ENCODE data around the gene WDR46. TPM values are rescaled to one million over a fixed set of nuclear protein-coding genes. Genes with fewer than 3 reads are reported as not detected.

WDR46 gene
- total and polyA plus RNA-seq, 10 donors, result 30.5 to 101 (median 48.1) TPM

GRCh38 chr6:33314515-33314942 is 25.5 kb upstream of the WDR46 start:
- TF ChIP-seq POLR2A (IDR thresholded peaks at IDR 0.05) (peak in 1 of 3 donors; percentile 42), CTCF (IDR thresholded peaks at IDR 0.05 in 8 of 11, conservative IDR thresholded peaks at IDR 0.05 in 3 of 11) (no peak), POLR2AphosphoS5 (IDR thresholded peaks at IDR 0.05) (peak in 1 of 3 donors; percentile 60)
- H3K27me3 ChIP-seq (replicated peaks in 1 of 7), result no peaks in the 10 kb centered on the region
- peaks cover 58 to 84% (median 77%) of the 10 kb centered on the region in 6 donors for H3K4me1 ChIP-seq
- H3K36me3 ChIP-seq, result peaks cover 2 to 59% (median 31%) of the 10 kb centered on the region in 6 donors
- WGBS, 5 donors, result 1 to 4% (median 3%) methylated on average over 10 of the region's 10 CpGs
- peak overlapping the region; percentile 95 to 100 (median 99) for H3K27ac ChIP-seq
- peak overlapping the region; percentile 62 to 98 (median 80) for H3K4me3 ChIP-seq
- H3K9me3 ChIP-seq, result no peaks in the 10 kb centered on the region
- intact Hi-C loops (cut with DNase I; ENCODE audit: low total_unique reads), result no loop called here
- DNase-seq, result peak; percentile 85

- intact Hi-C loops (cut with DNase I; ENCODE audit: low total_unique reads), result no loop called here
- peak; percentile 89 to 92 (median 91) for TF ChIP-seq POLR2AphosphoS5 (IDR thresholded peaks at IDR 0.05)
- peak in 1 of 3 donors; percentile 55 for TF ChIP-seq POLR2A (IDR thresholded peaks at IDR 0.05)
- no peak for TF ChIP-seq CTCF (IDR thresholded peaks at IDR 0.05 in 8 of 11, conservative IDR thresholded peaks at IDR 0.05 in 3 of 11)
- no peaks in the 10 kb centered on the region for H3K27me3 ChIP-seq (replicated peaks in 1 of 7)
- peak within 1 kb of the TSS; percentile 62 to 98 (median 80) for H3K4me3 ChIP-seq
- 0 to 1% (median 1%) methylated on average over 24 to 47 of the region's 47 CpGs for WGBS, 5 donors
- H3K9me3 ChIP-seq, result no peaks in the 10 kb centered on the region
- H3K27ac ChIP-seq, result peak within 1 kb of the TSS; percentile 95 to 100 (median 99)
- H3K36me3 ChIP-seq, result peaks cover 2 to 59% (median 30%) of the 10 kb centered on the region in 6 donors
- DNase-seq, result peak; percentile 92
- peaks cover 52 to 84% (median 77%) of the 10 kb centered on the region in 6 donors for H3K4me1 ChIP-seq
These were observed 24.9 kb upstream of the WDR46 start, which contains the start of gene TAPBP for GRCh38 chr6:33313709-33314514. Gene TAPBP, minus strand, starts transcription at chr6:33314078. Its CDS starts 37 bp downstream, at chr6:33314041.

- peak; percentile 94 for DNase-seq
- Histone ChIP-seq H3K27ac (peak overlapping the region; percentile 95 to 100 (median 99)), H3K4me3 (peak overlapping the region; percentile 62 to 98 (median 80)), H3K9me3 (no peaks in the 10 kb centered on the region), H3K4me1 (peaks cover 45 to 84% (median 77%) of the 10 kb centered on the region in 6 donors), H3K27me3 (replicated peaks in 1 of 7) (no peaks in the 10 kb centered on the region), H3K36me3 (peaks cover 0 to 60% (median 30%) of the 10 kb centered on the region in 6 donors)
- TF ChIP-seq POLR2AphosphoS5 (IDR thresholded peaks at IDR 0.05), result no peak
- peak in 1 of 11 experiments; percentile 7 for TF ChIP-seq CTCF (IDR thresholded peaks at IDR 0.05 in 8 of 11, conservative IDR thresholded peaks at IDR 0.05 in 3 of 11)
- TF ChIP-seq POLR2A (IDR thresholded peaks at IDR 0.05), result no peak
- WGBS, 5 donors, result 0 to 1% (median 0%) methylated on average over 13 to 33 of the region's 33 CpGs
- intact Hi-C loops (cut with DNase I; ENCODE audit: low total_unique reads), result no loop called here
These were observed 24.2 kb upstream of the WDR46 start for GRCh38 chr6:33313105-33313708.

All from spleen (tissue), 11 donors.